Endothelial cell (in vitro differentiated cells): ENCODE results near the gene CENPL. TPM values are rescaled to one million over a fixed set of nuclear protein-coding genes. Genes with fewer than 3 reads are reported as not detected.
"Not testable (repeated sequence)": the region's sequence is repeated elsewhere in the genome, so short reads cannot be mapped to it uniquely, and the experiment has no call there.

Experiments
- DNase-seq: peaks from one replicate; pipeline ENCODE4 v3.0.0; 2021; ENCODE audit warnings: low spot score
- H3K27ac Mint-ChIP-seq: one replicate; pipeline ENCODE4 v1.8.0; 2021; ENCODE audit warnings: mixed read lengths, inconsistent platforms; ENCODE audit not compliant: unreplicated experiment
- H3K27me3 Mint-ChIP-seq: one replicate; pipeline ENCODE4 v1.8.0; 2021; ENCODE audit warnings: mild to moderate bottlenecking, moderate library complexity, mixed read lengths, inconsistent platforms; ENCODE audit not compliant: unreplicated experiment
- H3K36me3 Mint-ChIP-seq: one replicate; pipeline ENCODE4 v1.8.0; 2021; ENCODE audit warnings: mild to moderate bottlenecking, low read depth, mixed read lengths, inconsistent platforms; ENCODE audit not compliant: unreplicated experiment
- H3K4me1 Mint-ChIP-seq: one replicate; pipeline ENCODE4 v1.8.0; 2021; ENCODE audit warnings: mild to moderate bottlenecking, mixed read lengths, inconsistent platforms; ENCODE audit not compliant: unreplicated experiment
- H3K4me3 Mint-ChIP-seq: one replicate; pipeline ENCODE4 v1.8.0; 2021; ENCODE audit warnings: mild to moderate bottlenecking, mixed read lengths, inconsistent platforms; ENCODE audit not compliant: unreplicated experiment
- H3K9me3 Mint-ChIP-seq: one replicate; pipeline ENCODE4 v1.8.0; 2021; ENCODE audit warnings: mixed read lengths, inconsistent platforms; ENCODE audit not compliant: unreplicated experiment
- total RNA-seq: library from RNA; stranded (reverse); fragmentation: NEBNext Ultra II Directional; extraction: Animal tissue kit (Norgen Biotek cat#: 25700); gene quantifications from one replicate; pipeline ENCODE4 v1.2.1, GENCODE V29; 2021; ENCODE audit not compliant: unreplicated experiment
- TF ChIP-seq, protein P1 (sequence below): fragments of 200-600 bp; sonication (generic); IDR thresholded peaks from one replicate; pipeline ENCODE4 v1.5.0; 2021; ENCODE audit warnings: antibody characterized with exemption; ENCODE audit not compliant: unreplicated experiment

CENPL gene
- total RNA-seq, 1 donor from 2014 or later: 6.6 TPM

DNA sequence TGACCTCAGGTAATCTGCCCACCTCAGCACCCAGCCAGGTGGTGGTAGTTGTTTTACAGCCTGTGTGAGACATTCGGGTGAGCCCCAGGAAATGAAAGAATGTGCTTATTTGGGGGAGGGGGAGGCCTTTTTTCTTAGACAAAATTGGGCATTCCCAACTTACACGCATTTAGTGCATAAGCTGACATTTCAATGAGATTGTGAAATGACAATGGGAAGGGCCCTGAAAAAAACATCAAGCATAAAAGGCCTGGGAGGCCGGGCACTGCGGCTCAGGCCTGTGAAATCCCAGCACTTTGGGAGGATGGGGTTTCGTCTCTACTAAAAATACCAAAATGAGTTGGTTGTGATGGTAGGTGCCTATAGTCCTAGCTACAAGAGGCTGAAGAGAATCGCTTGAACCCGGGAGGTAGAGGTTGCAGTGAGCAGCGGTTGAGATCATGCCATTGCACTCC, 38.1 kb upstream of the CENPL start:
- no peak for DNase-seq
- Mint-ChIP-seq H3K4me3 (peak overlapping the region; percentile 74), H3K27ac (no peak overlapping the region), H3K36me3 (peaks cover 38% of the 10 kb centered on the region), H3K9me3 (no peaks in the 10 kb centered on the region), H3K4me1 (peaks cover 28% of the 10 kb centered on the region), H3K27me3 (peaks cover 6% of the 10 kb centered on the region)
- TF ChIP-seq, protein P1, sequence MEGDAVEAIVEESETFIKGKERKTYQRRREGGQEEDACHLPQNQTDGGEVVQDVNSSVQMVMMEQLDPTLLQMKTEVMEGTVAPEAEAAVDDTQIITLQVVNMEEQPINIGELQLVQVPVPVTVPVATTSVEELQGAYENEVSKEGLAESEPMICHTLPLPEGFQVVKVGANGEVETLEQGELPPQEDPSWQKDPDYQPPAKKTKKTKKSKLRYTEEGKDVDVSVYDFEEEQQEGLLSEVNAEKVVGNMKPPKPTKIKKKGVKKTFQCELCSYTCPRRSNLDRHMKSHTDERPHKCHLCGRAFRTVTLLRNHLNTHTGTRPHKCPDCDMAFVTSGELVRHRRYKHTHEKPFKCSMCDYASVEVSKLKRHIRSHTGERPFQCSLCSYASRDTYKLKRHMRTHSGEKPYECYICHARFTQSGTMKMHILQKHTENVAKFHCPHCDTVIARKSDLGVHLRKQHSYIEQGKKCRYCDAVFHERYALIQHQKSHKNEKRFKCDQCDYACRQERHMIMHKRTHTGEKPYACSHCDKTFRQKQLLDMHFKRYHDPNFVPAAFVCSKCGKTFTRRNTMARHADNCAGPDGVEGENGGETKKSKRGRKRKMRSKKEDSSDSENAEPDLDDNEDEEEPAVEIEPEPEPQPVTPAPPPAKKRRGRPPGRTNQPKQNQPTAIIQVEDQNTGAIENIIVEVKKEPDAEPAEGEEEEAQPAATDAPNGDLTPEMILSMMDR: no peak

DNA sequence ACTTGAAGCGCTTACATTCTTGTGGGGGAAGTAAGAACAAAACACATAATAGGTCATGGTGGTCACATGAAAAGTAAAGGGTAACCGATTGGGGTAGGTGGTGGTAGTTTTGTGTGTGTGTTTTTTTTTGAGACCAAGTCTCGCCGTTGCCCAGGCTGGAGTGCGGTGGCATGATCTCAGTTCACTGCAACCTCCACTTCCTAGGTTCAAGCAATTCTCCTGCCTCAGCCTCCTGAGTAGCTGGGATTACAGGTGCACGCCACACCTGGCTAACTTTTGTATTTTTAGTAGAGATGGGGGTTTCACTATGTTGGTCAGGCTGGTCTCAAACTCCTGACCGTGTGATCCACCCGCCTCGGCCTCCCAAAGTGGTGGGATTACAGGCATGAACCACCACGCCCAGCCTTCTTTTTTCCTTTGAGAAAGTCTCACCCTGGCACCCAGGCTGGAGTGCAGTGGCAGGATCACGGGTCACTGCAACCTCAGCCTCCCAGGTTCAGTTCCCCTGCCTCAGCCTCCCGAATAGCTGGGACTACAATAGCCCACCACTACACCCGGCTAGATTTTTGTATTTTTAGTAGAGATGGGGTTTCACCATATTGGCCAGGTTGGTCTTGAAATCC, 37.6 kb upstream of the CENPL start:
- Mint-ChIP-seq H3K4me1 (peaks cover 30% of the 10 kb centered on the region), H3K36me3 (peaks cover 44% of the 10 kb centered on the region), H3K4me3 (peak overlapping the region; percentile 74)
- not testable (repeated sequence) for DNase-seq, H3K27me3 Mint-ChIP-seq, H3K27ac Mint-ChIP-seq, H3K9me3 Mint-ChIP-seq

DNA sequence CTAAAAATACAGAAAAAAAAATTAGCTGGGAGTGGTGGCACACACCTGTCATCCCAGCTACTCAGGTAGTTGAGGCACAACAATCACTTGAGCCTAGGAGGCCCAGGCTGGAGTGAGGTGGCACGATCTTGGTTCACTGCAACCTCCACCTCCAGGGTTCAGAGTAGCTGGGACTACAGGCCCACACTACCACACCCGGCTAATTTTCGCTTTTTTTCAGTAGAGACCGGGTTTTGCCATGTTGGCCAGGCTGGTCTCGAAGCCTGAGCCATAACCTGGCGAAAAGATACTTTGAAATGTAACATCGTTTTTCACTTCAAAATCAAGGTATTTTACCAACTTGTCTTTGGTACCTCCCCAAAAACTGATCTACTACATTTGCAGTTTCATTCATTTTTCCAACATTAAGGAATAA, 37.1 kb upstream of the CENPL start:
- peaks cover 28% of the 10 kb centered on the region for H3K4me1 Mint-ChIP-seq
- H3K27ac Mint-ChIP-seq: no peak overlapping the region
- no peak overlapping the region for H3K4me3 Mint-ChIP-seq
- H3K36me3 Mint-ChIP-seq: peaks cover 41% of the 10 kb centered on the region
- TF ChIP-seq, protein P1: no peak
- no peaks in the 10 kb centered on the region for H3K9me3 Mint-ChIP-seq
- DNase-seq: no peak
- peaks cover 3% of the 10 kb centered on the region for H3K27me3 Mint-ChIP-seq

DNA sequence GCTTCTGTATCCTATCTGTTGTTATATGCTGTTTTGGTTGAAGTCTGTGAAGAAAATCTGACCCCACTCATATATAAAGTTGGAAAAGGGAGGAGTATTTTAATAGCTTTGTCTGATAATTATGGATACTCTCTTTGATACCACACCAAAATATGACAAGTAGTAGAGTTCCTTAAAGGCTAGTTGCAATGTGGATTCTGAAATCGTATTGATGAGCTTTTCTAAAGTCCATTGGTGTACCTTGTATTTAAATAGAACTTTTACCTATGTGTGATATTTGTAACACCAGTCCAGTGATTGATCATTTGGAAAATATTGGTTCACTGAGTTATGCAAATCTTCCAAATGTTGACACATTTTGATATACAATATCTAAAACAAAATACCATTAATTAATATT, 35.4 kb upstream of the CENPL start:
- Mint-ChIP-seq H3K27ac (peak overlapping the region; percentile 22), H3K36me3 (peaks cover 30% of the 10 kb centered on the region)

DNA sequence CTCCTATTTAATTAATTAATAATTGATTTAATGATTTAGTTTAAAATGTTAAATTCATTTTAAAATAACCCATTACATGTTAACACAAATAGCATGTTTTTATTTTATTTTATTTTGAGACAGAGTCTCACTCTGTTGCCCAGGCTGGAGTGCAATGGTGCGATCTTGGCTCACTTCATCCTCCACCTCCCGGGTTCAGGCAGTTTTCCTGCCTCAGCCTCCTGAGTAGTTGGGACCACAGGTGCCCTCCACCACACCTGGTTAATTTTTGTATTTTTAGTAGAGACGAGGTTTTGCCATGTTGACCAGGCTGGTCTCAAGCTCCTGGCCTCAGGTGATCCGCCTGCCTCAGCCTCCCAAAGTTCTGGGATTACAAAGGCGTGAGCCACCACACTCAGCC, 34.9 kb upstream of the CENPL start:
- not testable (repeated sequence) for H3K27me3 Mint-ChIP-seq, DNase-seq, H3K9me3 Mint-ChIP-seq, H3K4me3 Mint-ChIP-seq, H3K27ac Mint-ChIP-seq
- Mint-ChIP-seq H3K4me1 (peaks cover 21% of the 10 kb centered on the region), H3K36me3 (peaks cover 31% of the 10 kb centered on the region)

More for the DNA sequence above, 35.4 kb upstream of the CENPL start:
- no peak overlapping the region for H3K4me3 Mint-ChIP-seq
- DNase-seq: no peak
- H3K27me3 Mint-ChIP-seq: peaks cover 3% of the 10 kb centered on the region
- no peaks in the 10 kb centered on the region for H3K9me3 Mint-ChIP-seq
- TF ChIP-seq, protein P1: no peak
- peaks cover 21% of the 10 kb centered on the region for H3K4me1 Mint-ChIP-seq

DNA sequence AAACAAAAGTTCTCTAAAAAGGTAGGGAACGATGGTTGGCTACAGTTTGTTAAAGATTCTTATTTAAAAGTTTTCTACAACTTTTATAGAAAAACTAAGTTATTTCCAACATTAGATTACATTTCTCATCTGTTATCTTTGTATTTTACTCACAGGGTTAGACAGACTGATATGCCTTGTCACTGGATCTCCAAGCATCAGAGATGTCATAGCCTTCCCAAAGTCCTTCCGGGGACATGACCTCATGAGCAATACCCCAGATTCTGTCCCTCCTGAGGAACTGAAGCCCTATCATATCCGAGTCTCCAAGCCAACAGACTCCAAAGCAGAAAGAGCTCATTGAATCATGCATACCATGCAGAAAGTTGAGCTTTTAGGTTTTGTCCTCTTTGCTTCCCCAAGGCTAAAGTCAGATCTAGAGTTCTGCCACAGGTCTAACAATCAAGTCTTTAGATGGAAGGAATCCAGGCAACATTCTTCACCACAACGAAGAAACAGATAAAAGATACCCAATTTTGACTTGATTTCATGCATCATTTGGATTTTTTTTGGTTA, 32.8 kb upstream of the CENPL start:
- Mint-ChIP-seq H3K4me3 (no peak overlapping the region), H3K36me3 (peaks cover 31% of the 10 kb centered on the region), H3K27ac (peak overlapping the region; percentile 97)

More for the DNA sequence above, 32.8 kb upstream of the CENPL start:
- Mint-ChIP-seq H3K4me1 (peaks cover 33% of the 10 kb centered on the region), H3K27me3 (no peaks in the 10 kb centered on the region), H3K9me3 (no peaks in the 10 kb centered on the region)
- no peak for DNase-seq
- TF ChIP-seq, protein P1: no peak
